Measurements from ENCODE around the gene WDR20. TPM values are rescaled to one million over a fixed set of nuclear protein-coding genes. Genes with fewer than 3 reads are reported as not detected.

WDR20 gene
- total and polyA plus RNA-seq, 2 of the 8 experiments (the other 6 are each of a cell fraction or from before 2014, with no cell fraction given), result 11.2 to 26.7 TPM

DNA sequence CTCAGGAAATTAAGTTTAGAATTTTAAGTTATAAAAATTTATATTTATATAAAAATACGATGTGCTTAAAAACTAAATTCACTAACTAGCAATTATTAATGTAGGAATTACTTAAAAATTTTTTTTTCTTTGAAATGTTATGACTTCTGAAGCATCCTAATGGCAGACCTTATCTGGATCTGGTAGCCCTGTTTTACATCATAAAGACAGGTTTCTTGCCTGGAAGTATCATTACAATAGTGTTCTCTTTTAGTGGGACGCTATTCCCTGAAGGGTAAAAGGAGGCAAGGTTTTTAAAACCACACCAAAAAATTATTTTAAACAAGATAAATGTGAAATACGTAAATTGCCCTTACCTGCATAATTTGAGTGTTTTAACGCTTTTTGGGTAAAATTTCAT, 2.1 kb downstream of the WDR20 start (continued):
- TF ChIP-seq, protein P1, sequence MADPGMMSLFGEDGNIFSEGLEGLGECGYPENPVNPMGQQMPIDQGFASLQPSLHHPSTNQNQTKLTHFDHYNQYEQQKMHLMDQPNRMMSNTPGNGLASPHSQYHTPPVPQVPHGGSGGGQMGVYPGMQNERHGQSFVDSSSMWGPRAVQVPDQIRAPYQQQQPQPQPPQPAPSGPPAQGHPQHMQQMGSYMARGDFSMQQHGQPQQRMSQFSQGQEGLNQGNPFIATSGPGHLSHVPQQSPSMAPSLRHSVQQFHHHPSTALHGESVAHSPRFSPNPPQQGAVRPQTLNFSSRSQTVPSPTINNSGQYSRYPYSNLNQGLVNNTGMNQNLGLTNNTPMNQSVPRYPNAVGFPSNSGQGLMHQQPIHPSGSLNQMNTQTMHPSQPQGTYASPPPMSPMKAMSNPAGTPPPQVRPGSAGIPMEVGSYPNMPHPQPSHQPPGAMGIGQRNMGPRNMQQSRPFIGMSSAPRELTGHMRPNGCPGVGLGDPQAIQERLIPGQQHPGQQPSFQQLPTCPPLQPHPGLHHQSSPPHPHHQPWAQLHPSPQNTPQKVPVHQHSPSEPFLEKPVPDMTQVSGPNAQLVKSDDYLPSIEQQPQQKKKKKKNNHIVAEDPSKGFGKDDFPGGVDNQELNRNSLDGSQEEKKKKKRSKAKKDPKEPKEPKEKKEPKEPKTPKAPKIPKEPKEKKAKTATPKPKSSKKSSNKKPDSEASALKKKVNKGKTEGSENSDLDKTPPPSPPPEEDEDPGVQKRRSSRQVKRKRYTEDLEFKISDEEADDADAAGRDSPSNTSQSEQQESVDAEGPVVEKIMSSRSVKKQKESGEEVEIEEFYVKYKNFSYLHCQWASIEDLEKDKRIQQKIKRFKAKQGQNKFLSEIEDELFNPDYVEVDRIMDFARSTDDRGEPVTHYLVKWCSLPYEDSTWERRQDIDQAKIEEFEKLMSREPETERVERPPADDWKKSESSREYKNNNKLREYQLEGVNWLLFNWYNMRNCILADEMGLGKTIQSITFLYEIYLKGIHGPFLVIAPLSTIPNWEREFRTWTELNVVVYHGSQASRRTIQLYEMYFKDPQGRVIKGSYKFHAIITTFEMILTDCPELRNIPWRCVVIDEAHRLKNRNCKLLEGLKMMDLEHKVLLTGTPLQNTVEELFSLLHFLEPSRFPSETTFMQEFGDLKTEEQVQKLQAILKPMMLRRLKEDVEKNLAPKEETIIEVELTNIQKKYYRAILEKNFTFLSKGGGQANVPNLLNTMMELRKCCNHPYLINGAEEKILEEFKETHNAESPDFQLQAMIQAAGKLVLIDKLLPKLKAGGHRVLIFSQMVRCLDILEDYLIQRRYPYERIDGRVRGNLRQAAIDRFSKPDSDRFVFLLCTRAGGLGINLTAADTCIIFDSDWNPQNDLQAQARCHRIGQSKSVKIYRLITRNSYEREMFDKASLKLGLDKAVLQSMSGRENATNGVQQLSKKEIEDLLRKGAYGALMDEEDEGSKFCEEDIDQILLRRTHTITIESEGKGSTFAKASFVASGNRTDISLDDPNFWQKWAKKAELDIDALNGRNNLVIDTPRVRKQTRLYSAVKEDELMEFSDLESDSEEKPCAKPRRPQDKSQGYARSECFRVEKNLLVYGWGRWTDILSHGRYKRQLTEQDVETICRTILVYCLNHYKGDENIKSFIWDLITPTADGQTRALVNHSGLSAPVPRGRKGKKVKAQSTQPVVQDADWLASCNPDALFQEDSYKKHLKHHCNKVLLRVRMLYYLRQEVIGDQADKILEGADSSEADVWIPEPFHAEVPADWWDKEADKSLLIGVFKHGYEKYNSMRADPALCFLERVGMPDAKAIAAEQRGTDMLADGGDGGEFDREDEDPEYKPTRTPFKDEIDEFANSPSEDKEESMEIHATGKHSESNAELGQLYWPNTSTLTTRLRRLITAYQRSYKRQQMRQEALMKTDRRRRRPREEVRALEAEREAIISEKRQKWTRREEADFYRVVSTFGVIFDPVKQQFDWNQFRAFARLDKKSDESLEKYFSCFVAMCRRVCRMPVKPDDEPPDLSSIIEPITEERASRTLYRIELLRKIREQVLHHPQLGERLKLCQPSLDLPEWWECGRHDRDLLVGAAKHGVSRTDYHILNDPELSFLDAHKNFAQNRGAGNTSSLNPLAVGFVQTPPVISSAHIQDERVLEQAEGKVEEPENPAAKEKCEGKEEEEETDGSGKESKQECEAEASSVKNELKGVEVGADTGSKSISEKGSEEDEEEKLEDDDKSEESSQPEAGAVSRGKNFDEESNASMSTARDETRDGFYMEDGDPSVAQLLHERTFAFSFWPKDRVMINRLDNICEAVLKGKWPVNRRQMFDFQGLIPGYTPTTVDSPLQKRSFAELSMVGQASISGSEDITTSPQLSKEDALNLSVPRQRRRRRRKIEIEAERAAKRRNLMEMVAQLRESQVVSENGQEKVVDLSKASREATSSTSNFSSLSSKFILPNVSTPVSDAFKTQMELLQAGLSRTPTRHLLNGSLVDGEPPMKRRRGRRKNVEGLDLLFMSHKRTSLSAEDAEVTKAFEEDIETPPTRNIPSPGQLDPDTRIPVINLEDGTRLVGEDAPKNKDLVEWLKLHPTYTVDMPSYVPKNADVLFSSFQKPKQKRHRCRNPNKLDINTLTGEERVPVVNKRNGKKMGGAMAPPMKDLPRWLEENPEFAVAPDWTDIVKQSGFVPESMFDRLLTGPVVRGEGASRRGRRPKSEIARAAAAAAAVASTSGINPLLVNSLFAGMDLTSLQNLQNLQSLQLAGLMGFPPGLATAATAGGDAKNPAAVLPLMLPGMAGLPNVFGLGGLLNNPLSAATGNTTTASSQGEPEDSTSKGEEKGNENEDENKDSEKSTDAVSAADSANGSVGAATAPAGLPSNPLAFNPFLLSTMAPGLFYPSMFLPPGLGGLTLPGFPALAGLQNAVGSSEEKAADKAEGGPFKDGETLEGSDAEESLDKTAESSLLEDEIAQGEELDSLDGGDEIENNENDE (IDR thresholded peaks at IDR 0.05; ENCODE audit: insufficient replicate concordance, low read length), result no peak
- no peak for TF ChIP-seq CBX8 (IDR thresholded peaks at IDR 0.05; ENCODE audit: borderline replicate concordance, low read depth, low read length)
- TF ChIP-seq GABPA (IDR thresholded peaks at IDR 0.05; ENCODE audit: borderline replicate concordance, insufficient read depth, low read length), result no peak
- TF ChIP-seq TCF12 (IDR thresholded peaks at IDR 0.05; ENCODE audit: low read depth, low read length), result no peak
